GM10266 (cell line): Measurements from ENCODE around the gene EIF2AK3.

Experiments used
- DNase-seq: peaks from one replicate; pipeline ENCODE4 v3.0.0; 2012; ENCODE audit errors: extremely low spot score
- CTCF ChIP-seq: IDR thresholded peaks from 2 replicates; pipeline ENCODE4 v1.5.1; 2012; ENCODE audit warnings: mild to moderate bottlenecking, low read depth; ENCODE audit not compliant: control insufficient read depth, insufficient read depth; ENCODE audit errors: missing control alignments

The EIF2AK3 gene

GRCh38 chr2:88607416-88607815, 19.8 kb downstream of the EIF2AK3 start:
- TF ChIP-seq CTCF, result no peak

GRCh38 chr2:88606371-88607030, 20.8 kb downstream of the EIF2AK3 start:
- no peak for TF ChIP-seq CTCF

More at GRCh38 chr2:88607416-88607815, 19.8 kb downstream of the EIF2AK3 start:
- no peak for DNase-seq

GRCh38 chr2:88603146-88603545, 24.1 kb downstream of the EIF2AK3 start:
- no peak for TF ChIP-seq CTCF
- no peak for DNase-seq

More at GRCh38 chr2:88606371-88607030, 20.8 kb downstream of the EIF2AK3 start:
- DNase-seq, result peak; percentile 46

- no peak for TF ChIP-seq CTCF
- no peak for DNase-seq
These were observed 25.2 kb downstream of the EIF2AK3 start for GRCh38 chr2:88602022-88602421.

- no peak for DNase-seq
- no peak for TF ChIP-seq CTCF
These were observed 26.0 kb downstream of the EIF2AK3 start for GRCh38 chr2:88601286-88601685.

- DNase-seq, result peak; percentile 75
These were observed 27.2 kb downstream of the EIF2AK3 start for GRCh38 chr2:88600038-88600465.

More at GRCh38 chr2:88600038-88600465, 27.2 kb downstream of the EIF2AK3 start:
- no peak for TF ChIP-seq CTCF
